ENCODE data around the gene TMEM229B.

- TF ChIP-seq POLR2A (IDR thresholded peaks at IDR 0.05; ENCODE audit: borderline replicate concordance, extremely low read depth, insufficient read depth, insufficient read length) (no peak), CTCF (IDR thresholded peaks at IDR 0.05 in 2 of 3, conservative IDR thresholded peaks at IDR 0.05 in 1 of 3; ENCODE audit: borderline replicate concordance in 1 of 3, insufficient read depth in 1 of 3, low read depth in 2 of 3, low read length in 2 of 3) (no peak), ZNF274 (IDR thresholded peaks at IDR 0.05; ENCODE audit: low read depth, low read length) (no peak), POLR2AphosphoS5 (IDR thresholded peaks at IDR 0.05; ENCODE audit: low read depth, low read length) (no peak), ELF1 (IDR thresholded peaks at IDR 0.05; ENCODE audit: borderline replicate concordance, low read depth) (no peak), JUND (IDR thresholded peaks at IDR 0.05) (no peak), ZBTB33 (IDR thresholded peaks at IDR 0.05; ENCODE audit: extremely low read depth, insufficient replicate concordance, low read length) (no peak)
- TF ChIP-seq, protein P1, sequence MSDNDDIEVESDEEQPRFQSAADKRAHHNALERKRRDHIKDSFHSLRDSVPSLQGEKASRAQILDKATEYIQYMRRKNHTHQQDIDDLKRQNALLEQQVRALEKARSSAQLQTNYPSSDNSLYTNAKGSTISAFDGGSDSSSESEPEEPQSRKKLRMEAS (IDR thresholded peaks at IDR 0.05) = no peak
Observed at GRCh38 chr14:67510836-67511235, 22.3 kb upstream of the TMEM229B start.

All from HCT116 (cell line).